GM19240 (cell line): ENCODE measurements around the gene PPP2R5C.

ENCODE experiments used
- DNase-seq: peaks from one replicate; pipeline ENCODE4 v3.0.0; 2011; ENCODE audit warnings: low spot score; ENCODE audit not compliant: insufficient read length

Gene PPP2R5C

DNA sequence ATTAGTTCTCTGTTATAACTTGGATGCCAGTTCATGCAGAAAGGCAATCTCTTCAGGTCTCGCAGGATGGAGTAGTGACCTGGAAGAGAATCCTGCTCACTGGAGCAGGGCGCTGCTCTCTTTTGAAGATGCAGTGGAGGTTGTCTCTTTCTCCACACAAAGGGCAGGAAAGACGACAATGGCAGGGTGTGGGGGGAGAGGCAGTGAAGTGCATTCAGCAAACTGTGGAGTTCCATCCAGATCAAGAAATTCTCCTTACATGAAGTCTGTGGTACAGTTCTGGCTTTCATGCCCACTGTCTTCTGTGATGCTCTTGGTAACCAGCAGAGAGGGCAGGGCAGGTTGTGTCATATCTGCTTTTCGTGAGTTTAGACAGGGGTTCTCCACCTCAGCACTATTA lies 6.6 kb upstream of the PPP2R5C start:
- no peak for DNase-seq

DNA sequence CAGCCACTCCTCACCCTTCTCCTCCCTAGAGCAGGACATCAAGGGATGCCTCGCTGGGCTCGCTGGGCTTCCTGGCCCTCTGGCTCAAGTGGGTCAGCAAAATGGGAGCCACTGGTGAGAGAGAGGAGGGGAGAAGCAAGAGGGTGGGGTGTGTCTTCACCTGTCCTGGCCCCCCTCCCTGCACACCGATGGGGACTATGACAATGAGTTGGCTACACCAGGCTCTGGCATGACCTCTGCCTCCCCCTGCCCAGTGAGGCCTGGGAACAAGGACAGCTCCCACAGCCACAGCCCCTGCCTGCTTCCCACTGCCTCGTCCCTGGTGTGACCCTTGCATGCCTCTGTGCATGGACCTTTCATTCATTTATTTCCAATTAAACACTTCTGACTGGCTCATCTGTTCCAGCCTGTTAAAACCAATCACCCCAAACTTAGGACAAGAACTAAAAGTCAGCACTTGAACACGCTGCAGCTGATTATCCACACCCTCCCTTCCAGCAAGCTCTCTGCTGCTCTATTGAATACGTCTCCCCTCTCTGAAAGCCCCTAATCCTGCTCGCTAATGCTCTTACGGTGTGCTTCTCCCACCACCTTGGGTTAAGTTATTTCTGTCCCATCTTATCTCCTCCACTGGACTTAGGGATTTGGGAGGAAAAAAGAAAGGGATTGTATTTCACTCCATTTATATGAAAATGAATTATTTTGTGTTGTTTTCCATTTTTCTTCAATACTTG lies 5.8 kb upstream of the PPP2R5C start:
- DNase-seq, result no peak

GRCh38 chr14:101757064-101757838 lies 4.3 kb upstream of the PPP2R5C start:
- no peak for DNase-seq

DNA sequence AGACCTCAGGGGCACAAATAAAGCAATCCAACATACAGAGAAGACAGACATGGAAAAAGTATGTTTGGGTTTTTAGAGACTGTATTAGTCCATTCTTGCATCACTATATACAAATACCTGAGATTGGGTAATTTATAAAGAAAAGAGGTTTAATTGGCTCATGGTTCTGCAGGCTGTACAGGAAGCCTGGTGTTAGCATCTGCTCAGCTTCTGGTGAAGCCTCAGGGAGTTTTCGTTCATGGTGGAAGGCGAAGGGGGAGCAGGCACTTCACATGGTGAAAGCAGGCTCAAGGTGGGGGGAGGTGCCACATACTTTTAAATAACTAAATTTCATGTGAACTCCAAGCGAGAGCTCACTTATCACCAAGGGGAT lies 3.7 kb upstream of the PPP2R5C start:
- DNase-seq, result no peak

DNA sequence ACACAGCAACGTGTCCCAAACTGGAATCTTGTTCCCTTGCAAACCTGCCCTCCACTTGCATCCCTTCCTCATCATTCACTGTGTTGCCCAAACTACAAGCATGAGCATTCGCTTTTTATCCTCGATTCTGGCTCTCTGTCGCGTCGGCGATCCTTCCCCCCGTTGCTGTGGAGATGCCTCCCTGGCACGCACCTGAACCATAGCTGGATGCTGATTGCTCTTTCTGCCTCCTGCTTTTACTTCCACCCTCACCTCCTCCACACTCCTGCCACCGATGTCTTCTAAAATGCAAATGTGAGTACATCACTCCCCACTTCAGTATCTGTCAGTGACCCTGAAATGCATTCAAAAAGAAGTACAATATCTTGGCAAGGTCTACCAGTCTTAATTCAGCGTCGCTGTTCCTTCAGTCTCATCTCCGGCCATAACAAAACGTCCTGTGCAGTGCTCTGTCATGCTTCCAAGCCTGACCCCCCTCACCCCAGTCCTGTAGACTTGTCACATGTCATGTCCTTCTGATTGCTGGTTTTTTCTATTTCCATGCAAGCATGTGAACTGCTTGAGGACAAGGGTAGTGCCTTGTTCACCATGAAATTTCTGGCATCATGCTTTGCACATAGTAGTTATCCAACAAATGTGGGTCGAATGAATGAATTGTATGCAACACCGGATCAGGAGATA lies 2.5 kb upstream of the PPP2R5C start:
- DNase-seq, result no peak

DNA sequence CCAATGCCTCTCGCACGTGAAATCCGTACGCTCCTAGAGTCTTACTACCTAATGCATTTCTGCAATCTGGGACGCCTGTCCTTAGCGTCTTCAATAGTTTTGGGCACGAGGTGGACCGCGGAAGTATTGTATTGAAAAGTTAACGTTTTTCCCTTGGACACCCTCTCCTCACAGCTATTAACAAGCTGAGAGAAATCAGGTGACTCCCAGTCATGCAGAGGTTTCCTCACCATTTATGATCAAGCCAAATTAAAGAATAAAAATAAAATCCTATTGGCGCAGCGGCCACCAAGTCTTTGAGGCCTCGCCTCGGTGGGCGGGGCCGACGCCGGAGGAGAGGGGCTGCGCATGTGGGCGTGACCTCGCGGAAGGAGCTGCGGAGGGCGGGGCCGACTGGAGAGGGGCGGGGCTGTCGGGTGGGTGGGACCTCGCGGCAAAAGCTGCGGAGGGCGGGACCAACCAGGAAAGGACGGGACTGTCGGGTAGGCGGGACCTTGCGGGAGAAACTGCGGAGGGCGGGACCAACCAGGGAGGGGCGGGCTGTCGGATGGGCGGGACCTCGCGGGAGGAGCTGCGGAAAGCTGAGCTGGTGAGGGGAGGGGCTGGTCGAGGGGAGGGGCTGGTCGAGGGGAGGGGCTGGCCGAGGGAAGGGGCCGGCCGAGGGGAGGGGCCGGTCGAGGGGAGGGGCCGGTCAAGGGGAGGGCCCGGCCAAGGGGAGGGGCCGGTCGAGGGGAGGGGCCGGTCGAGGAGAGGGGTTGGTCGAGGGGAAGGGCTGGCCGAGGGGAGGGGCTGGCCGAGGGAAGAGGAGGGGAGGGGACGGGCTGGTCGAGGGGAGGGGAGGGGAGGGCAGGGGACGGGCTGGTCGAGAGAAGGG lies 1.1 kb upstream of the PPP2R5C start:
- DNase-seq, result peak; percentile 77

- DNase-seq, result no peak
Measured at GRCh38 chr14:101761881-101762529, 496 bp downstream of the PPP2R5C start.

- no peak for DNase-seq
Measured at GRCh38 chr14:101762530-101763101, 1.1 kb downstream of the PPP2R5C start.

DNA sequence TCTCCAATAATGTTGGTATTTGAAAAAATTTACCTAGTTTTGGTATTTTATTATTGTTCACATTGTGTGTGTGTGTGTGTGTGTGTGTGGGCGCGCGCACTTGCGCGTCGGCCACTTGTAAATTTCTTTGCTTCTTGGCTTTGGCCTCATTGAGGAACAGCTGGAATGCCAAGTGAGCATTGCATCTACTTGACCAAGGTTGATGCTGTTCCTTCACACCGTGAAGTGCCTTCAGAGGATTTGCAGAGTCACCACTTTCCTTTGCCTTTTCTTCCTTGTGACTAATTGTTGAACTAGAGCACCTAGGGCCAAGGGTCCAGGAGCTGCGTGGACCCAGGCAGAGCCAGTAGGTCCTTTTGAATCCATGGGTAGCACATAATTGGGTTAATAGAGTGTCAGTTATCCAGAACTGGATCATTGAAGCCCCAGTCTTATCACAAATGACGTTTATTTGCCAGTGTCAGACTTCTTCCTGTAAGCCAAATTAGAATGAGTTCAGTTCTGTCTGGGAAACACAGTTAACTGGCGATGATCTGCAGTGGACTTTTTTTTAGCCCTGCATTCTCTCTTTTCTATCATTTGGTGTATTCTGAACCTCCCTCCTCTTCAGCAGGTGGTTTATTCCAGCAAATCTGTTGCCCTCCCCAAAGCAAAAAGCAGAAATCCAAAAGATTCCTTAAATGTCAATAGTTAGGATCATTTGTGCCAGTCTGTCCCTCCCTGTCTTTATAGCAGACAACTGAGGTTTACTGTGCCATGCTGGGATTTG lies 2.6 kb downstream of the PPP2R5C start:
- DNase-seq, result no peak

DNA sequence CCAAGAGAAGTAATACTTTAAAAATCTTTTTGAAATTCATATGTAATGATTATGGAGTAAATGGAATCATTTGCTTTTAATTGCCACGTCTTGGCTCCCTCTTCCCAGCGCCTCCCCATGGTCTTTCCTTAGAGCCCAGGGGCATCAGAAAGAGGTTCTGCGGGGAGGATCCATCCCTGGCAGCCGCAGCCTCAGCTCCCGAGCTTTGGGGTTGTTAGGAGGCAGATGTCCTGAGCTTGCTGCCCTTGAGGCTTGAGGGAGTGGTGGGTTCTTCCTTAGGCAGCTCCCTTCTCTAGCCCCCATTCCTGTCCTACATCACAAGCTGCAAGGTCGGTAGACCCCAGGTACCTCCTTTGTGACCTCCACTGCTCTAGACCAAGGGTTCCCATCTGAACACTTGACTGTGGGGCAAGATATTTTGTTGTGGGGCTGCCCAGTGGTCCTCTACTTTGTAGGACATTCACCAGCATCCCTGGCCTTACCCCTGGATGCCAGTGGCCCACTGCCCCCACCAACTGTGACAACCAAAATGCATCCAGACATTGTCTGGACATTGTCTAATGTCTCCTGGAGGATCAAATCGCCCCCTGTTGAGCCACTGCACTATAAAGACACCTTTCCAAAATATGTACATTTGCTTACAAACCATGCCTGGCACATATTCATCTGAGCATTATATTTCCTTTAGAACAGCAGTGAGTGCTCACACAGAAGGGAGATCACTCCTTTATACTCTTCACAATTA lies 6.3 kb downstream of the PPP2R5C start:
- DNase-seq, result no peak

DNA sequence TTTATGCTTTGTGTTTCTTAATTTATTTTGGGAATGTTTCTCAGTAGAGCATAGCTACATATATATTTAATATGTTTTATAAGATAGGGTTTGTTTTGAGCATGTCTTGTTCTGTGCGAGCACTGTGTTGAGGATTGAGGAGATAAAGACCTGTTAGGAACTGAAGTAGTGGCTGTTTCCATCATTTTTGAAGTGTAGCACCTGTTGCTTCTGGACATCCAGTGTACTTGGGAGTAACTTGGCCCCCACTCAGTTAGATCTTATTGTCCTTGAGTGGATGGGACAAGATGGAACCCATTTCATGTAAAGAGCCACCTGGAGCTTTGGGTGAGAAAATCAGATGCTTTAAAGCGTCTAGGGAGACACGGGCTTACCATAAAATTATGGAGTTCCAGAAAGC lies 8.7 kb downstream of the PPP2R5C start:
- no peak for DNase-seq

GRCh38 chr14:101772770-101773169 lies 11.3 kb downstream of the PPP2R5C start:
- no peak for DNase-seq

- no peak for DNase-seq
Measured at GRCh38 chr14:101773378-101773777, 11.9 kb downstream of the PPP2R5C start.

DNA sequence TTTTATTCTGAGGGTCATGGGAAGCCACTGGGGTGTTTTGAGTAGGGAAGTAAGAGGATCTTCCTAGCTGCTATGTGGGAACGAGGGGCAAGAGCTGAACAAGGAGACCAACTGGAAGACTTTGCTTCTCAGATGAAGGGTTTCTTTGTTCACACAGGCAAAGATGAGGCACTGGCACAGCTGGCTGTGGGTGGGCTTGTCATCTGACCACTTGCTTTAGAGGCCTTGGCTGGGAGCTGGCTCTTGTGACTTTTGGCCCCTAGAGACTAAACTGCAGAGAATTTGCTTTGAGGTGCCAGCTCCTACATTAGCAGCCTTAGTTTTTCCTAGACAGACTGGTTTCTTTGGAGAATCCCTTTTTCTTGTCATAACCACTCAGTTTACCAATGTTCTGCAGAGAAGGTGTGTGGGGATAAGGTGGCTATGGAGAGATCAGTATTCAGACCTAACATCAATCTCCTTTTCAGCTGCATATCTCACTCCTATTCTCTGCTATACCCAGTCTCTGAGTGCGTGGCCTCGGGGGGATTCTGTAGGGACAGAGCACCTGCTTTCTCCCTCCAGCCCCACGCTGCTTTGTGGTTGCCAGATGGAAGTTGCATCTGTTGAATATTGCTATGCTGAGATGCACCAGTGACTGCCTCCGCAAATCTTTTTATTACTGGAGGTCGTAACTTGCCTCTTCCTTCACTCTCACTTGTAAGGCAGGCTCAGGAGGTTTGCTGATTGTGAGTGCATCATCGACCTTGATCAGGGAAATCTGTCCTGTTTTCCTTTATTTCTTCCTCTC lies 12.7 kb downstream of the PPP2R5C start:
- no peak for DNase-seq

GRCh38 chr14:101774814-101775213 lies 13.3 kb downstream of the PPP2R5C start:
- DNase-seq, result no peak

GRCh38 chr14:101775826-101776225 lies 14.3 kb downstream of the PPP2R5C start:
- DNase-seq, result no peak

DNA sequence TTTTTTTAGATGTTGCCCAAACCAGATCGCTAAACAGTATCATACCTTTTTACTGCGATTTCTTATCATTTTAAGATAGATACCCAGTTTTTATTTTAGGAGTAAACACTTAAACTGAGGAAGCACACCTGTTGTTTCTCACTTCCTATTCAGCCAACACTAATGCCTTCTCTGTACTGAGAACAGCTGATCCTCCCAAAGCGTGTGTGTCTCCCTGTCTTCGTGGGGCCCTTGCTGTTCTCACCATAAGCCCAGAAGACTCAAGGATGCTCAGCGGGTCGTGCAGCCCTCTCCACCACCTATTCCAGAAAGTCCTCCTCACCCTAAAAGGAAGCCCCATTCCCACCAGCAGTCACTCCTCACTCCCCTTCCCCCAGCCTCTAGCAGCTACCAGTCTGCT lies 14.8 kb downstream of the PPP2R5C start:
- DNase-seq, result no peak

DNA sequence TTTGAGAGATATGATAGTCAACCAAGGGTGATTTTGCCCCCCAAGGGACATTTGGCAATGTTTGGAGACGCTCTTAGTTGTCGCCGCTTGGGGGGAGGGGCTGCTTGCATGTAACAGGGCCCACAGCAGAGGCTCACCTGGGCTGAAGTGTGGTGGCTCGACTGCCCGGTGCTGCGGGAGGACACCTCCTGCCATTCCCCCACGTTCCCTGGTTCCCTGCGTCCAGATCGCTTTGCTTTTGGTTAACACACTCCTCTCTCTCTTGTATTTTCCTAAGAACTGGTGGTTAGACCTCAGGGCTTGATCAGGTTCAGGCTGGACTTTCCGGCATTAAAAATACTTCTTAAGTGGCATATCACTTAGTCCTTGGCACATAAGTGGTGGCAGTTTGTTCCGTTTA lies 18.9 kb downstream of the PPP2R5C start:
- DNase-seq, result no peak
